Esophagus muscularis mucosa (tissue), 3 donors: ENCODE results near the gene VPS72.

Source experiments
- POLR2A ChIP-seq: fragments of 450-650 bp; IDR thresholded peaks from one replicate; pipeline ENCODE4 v1.6.1; 2017; ENCODE audit warnings: antibody characterized with exemption, moderate library complexity, mild to moderate bottlenecking, low read depth
- POLR2AphosphoS5 ChIP-seq, 2 donors: sonication (generic); formaldehyde crosslinking; IDR thresholded peaks; one replicate each; pipeline ENCODE4 v1.6.1; 2017; ENCODE audit warnings: antibody characterized with exemption in 2 of 2
- TF ChIP-seq, protein P1 (sequence below), 3 experiments: fragments of 200-600 bp in 2 of 3; fragments of 450-650 bp in 1 of 3; sonication (generic) in 2 of 3; IDR thresholded peaks; one replicate each; pipeline ENCODE4 v1.5.1; 2017 to 2019; ENCODE audit warnings: antibody characterized with exemption in 3 of 3, mild to moderate bottlenecking in 2 of 3, moderate library complexity in 1 of 3

GRCh38 chr1:151167116-151167515, 22.9 kb downstream of the VPS72 start:
- TF ChIP-seq, protein P1, sequence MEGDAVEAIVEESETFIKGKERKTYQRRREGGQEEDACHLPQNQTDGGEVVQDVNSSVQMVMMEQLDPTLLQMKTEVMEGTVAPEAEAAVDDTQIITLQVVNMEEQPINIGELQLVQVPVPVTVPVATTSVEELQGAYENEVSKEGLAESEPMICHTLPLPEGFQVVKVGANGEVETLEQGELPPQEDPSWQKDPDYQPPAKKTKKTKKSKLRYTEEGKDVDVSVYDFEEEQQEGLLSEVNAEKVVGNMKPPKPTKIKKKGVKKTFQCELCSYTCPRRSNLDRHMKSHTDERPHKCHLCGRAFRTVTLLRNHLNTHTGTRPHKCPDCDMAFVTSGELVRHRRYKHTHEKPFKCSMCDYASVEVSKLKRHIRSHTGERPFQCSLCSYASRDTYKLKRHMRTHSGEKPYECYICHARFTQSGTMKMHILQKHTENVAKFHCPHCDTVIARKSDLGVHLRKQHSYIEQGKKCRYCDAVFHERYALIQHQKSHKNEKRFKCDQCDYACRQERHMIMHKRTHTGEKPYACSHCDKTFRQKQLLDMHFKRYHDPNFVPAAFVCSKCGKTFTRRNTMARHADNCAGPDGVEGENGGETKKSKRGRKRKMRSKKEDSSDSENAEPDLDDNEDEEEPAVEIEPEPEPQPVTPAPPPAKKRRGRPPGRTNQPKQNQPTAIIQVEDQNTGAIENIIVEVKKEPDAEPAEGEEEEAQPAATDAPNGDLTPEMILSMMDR (IDR thresholded peaks at IDR 0.05), result no peak
- TF ChIP-seq POLR2AphosphoS5 (IDR thresholded peaks at IDR 0.05), result no peak
- no peak for TF ChIP-seq POLR2A
